HepG2 (cell line): Measurements from ENCODE around the gene CEBPE. TPM values are rescaled to one million over a fixed set of nuclear protein-coding genes. Genes with fewer than 3 reads are reported as not detected.

ENCODE experiments used
- ELF1 ChIP-seq: sonication (generic); formaldehyde crosslinking; IDR thresholded peaks from 2 replicates; pipeline ENCODE4 v1.4.0; 2020; ENCODE audit warnings: missing genetic modification reagents
- FOXC1 ChIP-seq: sonication (generic); formaldehyde crosslinking; IDR thresholded peaks from 2 replicates; pipeline ENCODE4 v1.8.0; 2022; ENCODE audit warnings: mild to moderate bottlenecking, missing genetic modification reagents, borderline replicate concordance
- HNRNPH1 ChIP-seq: fragments of 200-400 bp; formaldehyde crosslinking; optimal IDR thresholded peaks from 2 replicates; pipeline ENCODE3; 2017; ENCODE audit warnings: mild to moderate bottlenecking, low read depth, low read length
- KDM2A ChIP-seq: sonication (generic); formaldehyde crosslinking; IDR thresholded peaks from 2 replicates; pipeline ENCODE4 v1.4.0; 2020; ENCODE audit warnings: low read depth, missing genetic modification reagents, borderline replicate concordance
- PCBP2 ChIP-seq: fragments of 200-400 bp; formaldehyde crosslinking; optimal IDR thresholded peaks from 2 replicates; pipeline ENCODE3; 2018; ENCODE audit warnings: low read length, low read depth; ENCODE audit not compliant: poor library complexity, severe bottlenecking
- RERE ChIP-seq: IDR thresholded peaks from 2 replicates; pipeline ENCODE4 v1.6.1; 2016; ENCODE audit warnings: low read depth, missing genetic modification reagents, missing compliant biosample characterization
- SNAPC5 ChIP-seq: sonication (generic); formaldehyde crosslinking; IDR thresholded peaks from 2 replicates; pipeline ENCODE4 v1.8.1; 2023; ENCODE audit warnings: mild to moderate bottlenecking, missing genetic modification reagents, borderline replicate concordance
- SOX5 ChIP-seq: IDR thresholded peaks from 2 replicates; pipeline ENCODE4 v1.6.1; 2016; ENCODE audit warnings: borderline replicate concordance
- TRIM24 ChIP-seq: sonication (generic); formaldehyde crosslinking; IDR thresholded peaks from 2 replicates; pipeline ENCODE4 v1.8.0; 2022; ENCODE audit warnings: mild to moderate bottlenecking, missing genetic modification reagents
- ZBTB4 ChIP-seq: sonication (generic); formaldehyde crosslinking; IDR thresholded peaks from 2 replicates; pipeline ENCODE4 v1.4.0; 2020; ENCODE audit warnings: missing genetic modification reagents, mild to moderate bottlenecking, borderline replicate concordance
- ZFP36L1 ChIP-seq: sonication (generic); formaldehyde crosslinking; IDR thresholded peaks from 2 replicates; pipeline ENCODE4 v1.8.0; 2022; ENCODE audit warnings: mild to moderate bottlenecking, missing genetic modification reagents, moderate library complexity
- ZNF3 ChIP-seq: IDR thresholded peaks from 2 replicates; pipeline ENCODE4 v1.7.0; 2017; ENCODE audit warnings: inconsistent platforms
- ZNF329 ChIP-seq: sonication (generic); formaldehyde crosslinking; IDR thresholded peaks from 2 replicates; pipeline ENCODE4 v1.9.0; 2021; ENCODE audit warnings: low read depth, mild to moderate bottlenecking, missing genetic modification reagents
- ZNF382 ChIP-seq: sonication (generic); formaldehyde crosslinking; IDR thresholded peaks from 2 replicates; pipeline ENCODE4 v1.5.0; 2020; ENCODE audit warnings: missing genetic modification reagents, mild to moderate bottlenecking, borderline replicate concordance
- ZNF709 ChIP-seq: sonication (generic); formaldehyde crosslinking; IDR thresholded peaks from 2 replicates; pipeline ENCODE4 v1.5.0; 2020; ENCODE audit warnings: mild to moderate bottlenecking, missing genetic modification reagents
- ZNF775 ChIP-seq: sonication (generic); formaldehyde crosslinking; IDR thresholded peaks from 2 replicates; pipeline ENCODE4 v1.4.0; 2020; ENCODE audit warnings: missing genetic modification reagents, mild to moderate bottlenecking, moderate library complexity, borderline replicate concordance
- ZNF841 ChIP-seq: sonication (generic); formaldehyde crosslinking; IDR thresholded peaks from 2 replicates; pipeline ENCODE4 v1.8.1; 2023; ENCODE audit warnings: missing genetic modification reagents, borderline replicate concordance
- ZUFSP ChIP-seq: sonication (generic); formaldehyde crosslinking; IDR thresholded peaks from 2 replicates; pipeline ENCODE4 v1.9.0; 2021; ENCODE audit warnings: missing genetic modification reagents, mild to moderate bottlenecking, borderline replicate concordance
- polyA plus RNA-seq, 8 experiments: library from polyadenylated mRNA; depleted of rRNA in 3 of 8; stranded (reverse) in 7 of 8; unstranded in 1 of 8; fragments of >200 nt; fragmentation: Illumina TruSeq in 4 of 8; extraction: Trizol in 4 of 8; gene quantifications; 2 replicates each; pipeline versions ENCODE4 v1.2.1 to v1.2.3, GENCODE V29; 2011 to 2016; ENCODE audit warnings: low read depth in 4 of 8, missing spikeins in 1 of 8, mixed read lengths in 1 of 8; ENCODE audit not compliant: insufficient read depth in 1 of 8
- total RNA-seq, 5 experiments: library from RNA; depleted of rRNA; stranded (reverse); fragments of >200 nt; fragmentation: Illumina TruSeq; extraction: Trizol; gene quantifications; 2 replicates each; pipeline ENCODE4 v1.2.3, GENCODE V29; 2016; ENCODE audit warnings: low read depth in 1 of 5

Gene CEBPE
- total and polyA plus RNA-seq, 2 of the 13 experiments (the other 11 are each of a cell fraction or from before 2014, with no cell fraction given), result 0.09 to 0.11 TPM

- TF ChIP-seq ZBTB4 (CRISPR knock-in tag), result no peak
- peak; percentile 88 for TF ChIP-seq HNRNPH1
- TF ChIP-seq RERE (CRISPR knock-in tag), result no peak
- TF ChIP-seq SNAPC5 (CRISPR knock-in tag), result no peak
- TF ChIP-seq SOX5 (CRISPR knock-in tag), result peak; percentile 47; the same call in 1 of the 2 replicates
- no peak for TF ChIP-seq ZNF382 (CRISPR knock-in tag)
- no peak for TF ChIP-seq ZNF3 (CRISPR knock-in tag)
- no peak for TF ChIP-seq TRIM24 (CRISPR knock-in tag)
- 0 out of 2 replicates have a peak, but pooled peaks have one; percentile 56 for TF ChIP-seq ZNF709 (CRISPR knock-in tag)
- no peak for TF ChIP-seq PCBP2
- TF ChIP-seq ZFP36L1 (CRISPR knock-in tag), result peak; percentile 92; the same call in 1 of the 2 replicates
- no peak for TF ChIP-seq ZNF841 (CRISPR knock-in tag)
- peak; percentile 69 for TF ChIP-seq KDM2A
- no peak; the same call in 1 of the 2 replicates for TF ChIP-seq ZNF775
- TF ChIP-seq FOXC1 (CRISPR knock-in tag), result peak; percentile 28; the same call in 1 of the 2 replicates
- no peak for TF ChIP-seq ZNF329 (CRISPR knock-in tag)
- 0 out of 2 replicates have a peak, but pooled peaks have one; percentile 60 for TF ChIP-seq ELF1 (CRISPR knock-in tag)
- TF ChIP-seq ZUFSP (CRISPR knock-in tag), result no peak
These were observed 50.2 kb downstream of the CEBPE start (continued) for GRCh38 chr14:23068789-23069412.
